ENCODE results near the gene FBXO24. TPM values are rescaled to one million over a fixed set of nuclear protein-coding genes. Genes with fewer than 3 reads are reported as not detected.

FBXO24 gene
- total RNA-seq, 2 experiments from 2014 or later = 0.37 to 0.45 TPM

GRCh38 chr7:100649826-100650565 is 63.9 kb downstream of the FBXO24 start:
- no peaks in the 10 kb centered on the region for H3K4me1 Mint-ChIP-seq (ENCODE audit: low read depth)
- H3K4me3 Mint-ChIP-seq = no peak overlapping the region
- no peaks in the 10 kb centered on the region for H3K36me3 Mint-ChIP-seq (ENCODE audit: low read depth)
- H3K9me3 Mint-ChIP-seq (ENCODE audit: insufficient read depth) = no peaks in the 10 kb centered on the region
- ATAC-seq = no peak
- POLR2A ChIA-PET = no interaction called here
- peaks cover 21% of the 10 kb centered on the region for H3K27me3 Mint-ChIP-seq (ENCODE audit: low read depth)
- H3K27ac Mint-ChIP-seq = no peak overlapping the region
- CTCF ChIA-PET = interaction anchor here (1.1 kb wide), 1 partner anchor 20 kb away, joined by 3 read pairs; no protein-coding TSS in a partner anchor
- no peak for DNase-seq

Other genes with a start within 250 kb of the FBXO24 start
- 10 to 100 TPM; 75.7 to 77.2 TPM for gene PILRB, start 228.2 kb upstream of the FBXO24 start, total RNA-seq
- gene PILRA, start 212.8 kb upstream of the FBXO24 start, total RNA-seq = 10 to 100 TPM in 1 of 2 experiments, 1 to 10 TPM in 1; 8.1 to 11.5 TPM
- gene ZCWPW1, start 157.6 kb upstream of the FBXO24 start, total RNA-seq = 1 to 10 TPM; 2.6 to 2.8 TPM
- 10 to 100 TPM; 40.4 to 45.4 TPM for gene MEPCE, start 156.5 kb upstream of the FBXO24 start, total RNA-seq
- gene PPP1R35, start 149.8 kb upstream of the FBXO24 start, total RNA-seq = 10 to 100 TPM; 84.0 to 90.1 TPM
- 1 to 10 TPM; 2.7 to 3.6 TPM for gene SPACDR, start 122.1 kb upstream of the FBXO24 start, total RNA-seq
- gene TSC22D4, start 107.1 kb upstream of the FBXO24 start, total RNA-seq = 100 to 1,000 TPM; 129 to 132 TPM
- gene NYAP1, start 102.4 kb upstream of the FBXO24 start, total RNA-seq = under 1 TPM in 1 of 2 experiments, not detected in 1; 0.23 TPM
- 10 to 100 TPM; 43.0 to 46.0 TPM for gene AGFG2, start 47.1 kb upstream of the FBXO24 start, total RNA-seq
- gene SAP25, start 12.4 kb upstream of the FBXO24 start, total RNA-seq = 10 to 100 TPM; 29.8 to 30.0 TPM
- gene LRCH4, start 199 bp upstream of the FBXO24 start, total RNA-seq = 100 to 1,000 TPM; 191 to 193 TPM
- gene PCOLCE, start 16.0 kb downstream of the FBXO24 start, total RNA-seq = 10 to 100 TPM; 17.0 to 17.6 TPM
- 10 to 100 TPM; 42.1 to 43.5 TPM for gene MOSPD3, start 26.2 kb downstream of the FBXO24 start, total RNA-seq
- 10 to 100 TPM; 13.1 to 14.5 TPM for gene TFR2, start 55.2 kb downstream of the FBXO24 start, total RNA-seq
- gene ACTL6B, start 70.1 kb downstream of the FBXO24 start, total RNA-seq = not detected
- gene GNB2, start 87.4 kb downstream of the FBXO24 start, total RNA-seq = 100 to 1,000 TPM; 274 to 286 TPM
- 10 to 100 TPM; 42.1 to 43.0 TPM for gene GIGYF1, start 107.9 kb downstream of the FBXO24 start, total RNA-seq
- 10 to 100 TPM; 43.6 to 48.3 TPM for gene POP7, start 119.8 kb downstream of the FBXO24 start, total RNA-seq
- gene EPO, start 134.1 kb downstream of the FBXO24 start, total RNA-seq = not detected
- not detected for gene ZAN, start 147.3 kb downstream of the FBXO24 start, total RNA-seq
- 1 to 10 TPM; 1.5 to 1.9 TPM for gene EPHB4, start 241.2 kb downstream of the FBXO24 start, total RNA-seq

Measured in activated CD8-positive, alpha-beta T cell treated with anti-CD3 and anti-CD28 coated beads, Interleukin-2, amount 10 ng/mL, durations not matched to agents 7 days and 5 days (primary cell).